ENCODE results near the gene PMFBP1. TPM values are rescaled to one million over a fixed set of nuclear protein-coding genes. Genes with fewer than 3 reads are reported as not detected.

The PMFBP1 gene
- total and polyA plus RNA-seq, 2 of the 4 experiments (the other 2 are of a cell fraction): under 0.01 TPM; not detected in 1

DNA sequence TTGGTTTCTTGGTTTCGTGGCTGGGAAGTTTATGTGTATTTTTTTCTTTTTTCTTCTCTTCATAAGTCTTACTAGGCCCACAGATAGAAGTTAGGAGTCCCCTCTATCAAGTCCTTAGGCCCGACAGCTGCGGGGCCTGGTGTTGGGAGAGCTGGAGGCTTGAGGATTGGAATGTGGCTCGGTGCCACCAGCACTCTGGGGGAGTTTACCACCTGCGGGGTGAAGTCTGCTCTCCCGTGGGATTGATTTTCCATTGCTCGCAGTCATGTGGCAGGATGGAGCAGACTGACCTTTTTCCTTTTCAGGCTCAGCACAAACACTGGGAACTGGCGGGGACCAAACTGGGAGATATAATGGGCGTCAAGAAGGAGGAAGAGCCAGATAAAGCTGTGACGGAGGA, 70.8 kb downstream of the PMFBP1 start:
- BruUV-seq (replicated peaks): no TSS peak

More for the DNA sequence above, 70.8 kb downstream of the PMFBP1 start:
- H3K36me3 ChIP-seq (ENCODE audit: control insufficient read depth, insufficient read depth, low read length): peaks cover 87% of the 10 kb centered on the region
- no peaks in the 10 kb centered on the region for H3K9me3 ChIP-seq (ENCODE audit: control insufficient read depth, insufficient read depth, low read length)
- no peak overlapping the region for H2BK5ac ChIP-seq (ENCODE audit: low read depth, low read length, poor library complexity, severe bottlenecking)
- no peak overlapping the region for H2AK5ac ChIP-seq (ENCODE audit: low read depth, low read length)
- no peaks in the 10 kb centered on the region for H3K9me1 ChIP-seq (ENCODE audit: insufficient read depth, low read length)
- no peak overlapping the region for H2AK9ac ChIP-seq (replicated peaks; ENCODE audit: low read depth, low read length, poor library complexity)
- H4K8ac ChIP-seq (ENCODE audit: low read depth in 2 of 2, low read length in 2 of 2): no peak overlapping the region
- H3K4me3 ChIP-seq (ENCODE audit: insufficient read depth, low read depth, low read length): no peak overlapping the region
- H3K23ac ChIP-seq (ENCODE audit: low read depth, low read length): no peak overlapping the region
- no peak overlapping the region for H2BK20ac ChIP-seq (ENCODE audit: low read depth, low read length)
- no peak overlapping the region for H3K27ac ChIP-seq (ENCODE audit: insufficient read depth, low read length)
- 100% methylated on average over 3 of the region's 10 CpGs; no CpG with 5 or more reads in 1 of the 2 experiments for WGBS, 2 experiments (ENCODE audit: extremely low coverage in 2 of 2, insufficient read length in 1 of 2)
- in situ Hi-C loops (cut with MboI; ENCODE audit: low sequenced_read_pairs) (no loop called here), intact Hi-C loops (cut with micrococcal nuclease) (no loop called here), dilution Hi-C loops (cut with HindIII; ENCODE audit: low sequenced_read_pairs, unreplicated experiment) (no loop called here)
- H3K4me1 ChIP-seq (ENCODE audit: control insufficient read depth, insufficient read depth, low read length): no peaks in the 10 kb centered on the region
- no peak overlapping the region for H2AFZ ChIP-seq (replicated peaks; ENCODE audit: low read length, poor library complexity)
- H3K56ac ChIP-seq (ENCODE audit: extremely low read depth, insufficient read depth, low read length): no peak overlapping the region
- no peak overlapping the region for H3K9ac ChIP-seq (ENCODE audit: low read depth, low read length)
- TF ChIP-seq, protein P1, sequence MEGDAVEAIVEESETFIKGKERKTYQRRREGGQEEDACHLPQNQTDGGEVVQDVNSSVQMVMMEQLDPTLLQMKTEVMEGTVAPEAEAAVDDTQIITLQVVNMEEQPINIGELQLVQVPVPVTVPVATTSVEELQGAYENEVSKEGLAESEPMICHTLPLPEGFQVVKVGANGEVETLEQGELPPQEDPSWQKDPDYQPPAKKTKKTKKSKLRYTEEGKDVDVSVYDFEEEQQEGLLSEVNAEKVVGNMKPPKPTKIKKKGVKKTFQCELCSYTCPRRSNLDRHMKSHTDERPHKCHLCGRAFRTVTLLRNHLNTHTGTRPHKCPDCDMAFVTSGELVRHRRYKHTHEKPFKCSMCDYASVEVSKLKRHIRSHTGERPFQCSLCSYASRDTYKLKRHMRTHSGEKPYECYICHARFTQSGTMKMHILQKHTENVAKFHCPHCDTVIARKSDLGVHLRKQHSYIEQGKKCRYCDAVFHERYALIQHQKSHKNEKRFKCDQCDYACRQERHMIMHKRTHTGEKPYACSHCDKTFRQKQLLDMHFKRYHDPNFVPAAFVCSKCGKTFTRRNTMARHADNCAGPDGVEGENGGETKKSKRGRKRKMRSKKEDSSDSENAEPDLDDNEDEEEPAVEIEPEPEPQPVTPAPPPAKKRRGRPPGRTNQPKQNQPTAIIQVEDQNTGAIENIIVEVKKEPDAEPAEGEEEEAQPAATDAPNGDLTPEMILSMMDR (conservative IDR thresholded peaks at IDR 0.05; ENCODE audit: low read depth, low read length): no peak
- TF ChIP-seq MAZ (IDR thresholded peaks at IDR 0.05; ENCODE audit: borderline replicate concordance, low read depth, low read length) (no peak), MXI1 (IDR thresholded peaks at IDR 0.05; ENCODE audit: borderline replicate concordance, low read depth, low read length) (no peak), RAD21 (IDR thresholded peaks at IDR 0.05; ENCODE audit: low read length) (no peak), RFX5 (IDR thresholded peaks at IDR 0.05; ENCODE audit: low read depth, low read length) (no peak)
- TF ChIP-seq, protein P2, sequence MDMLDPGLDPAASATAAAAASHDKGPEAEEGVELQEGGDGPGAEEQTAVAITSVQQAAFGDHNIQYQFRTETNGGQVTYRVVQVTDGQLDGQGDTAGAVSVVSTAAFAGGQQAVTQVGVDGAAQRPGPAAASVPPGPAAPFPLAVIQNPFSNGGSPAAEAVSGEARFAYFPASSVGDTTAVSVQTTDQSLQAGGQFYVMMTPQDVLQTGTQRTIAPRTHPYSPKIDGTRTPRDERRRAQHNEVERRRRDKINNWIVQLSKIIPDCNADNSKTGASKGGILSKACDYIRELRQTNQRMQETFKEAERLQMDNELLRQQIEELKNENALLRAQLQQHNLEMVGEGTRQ (IDR thresholded peaks at IDR 0.05; ENCODE audit: low read depth, low read length): no peak
- H3K27me3 ChIP-seq (ENCODE audit: control insufficient read depth, insufficient read depth, low read length): no peaks in the 10 kb centered on the region
- CTCF ChIA-PET: no interaction called here
- H3K4ac ChIP-seq (ENCODE audit: low read depth, low read length): no peak overlapping the region
- H3K79me1 ChIP-seq (ENCODE audit: low read depth in 1 of 2, low read length in 2 of 2): peaks cover 4 to 8% of the 10 kb centered on the region in 2 experiments; a peak in 2 of 4 replicates
- H4K91ac ChIP-seq (ENCODE audit: insufficient read depth, low read depth, low read length): no peak overlapping the region
- DNase-seq (no peak), ATAC-seq (ENCODE audit: low read depth) (no peak)
- H3K4me2 ChIP-seq (ENCODE audit: low read depth, low read length): no peak overlapping the region
- H3K14ac ChIP-seq (replicated peaks; ENCODE audit: low read depth, low read length): no peak overlapping the region
- H4K5ac ChIP-seq (ENCODE audit: low read depth, low read length): no peak overlapping the region
- POLR2A ChIA-PET (ENCODE audit: unreplicated experiment): no interaction called here
- no peaks in the 10 kb centered on the region; the same call in 1 of the 2 replicates for H4K20me1 ChIP-seq (ENCODE audit: insufficient read depth, low read length)
- H2BK120ac ChIP-seq (ENCODE audit: low read depth, low read length): no peak overlapping the region
- no peak overlapping the region for H3K18ac ChIP-seq (ENCODE audit: low read depth, low read length)
- no peak overlapping the region for H2BK15ac ChIP-seq (ENCODE audit: low read depth, low read length)

All from IMR-90 (cell line).